Smooth muscle cell (in vitro differentiated cells): Measurements from ENCODE around the gene RABGEF1. TPM values are rescaled to one million over a fixed set of nuclear protein-coding genes. Genes with fewer than 3 reads are reported as not detected.

ENCODE experiments used
- DNase-seq: peaks from one replicate; lab custom pipeline; 2025; ENCODE audit not compliant: unreplicated experiment; lab: John Stamatoyannopoulos, UW
- H2AFZ ChIP-seq: fragments of 200-600 bp; sonication (generic); 2 replicates; pipeline ENCODE4 v1.6.0; 2016; ENCODE audit warnings: antibody characterized with exemption, low read depth, mild to moderate bottlenecking
- H3F3A ChIP-seq: fragments of 200-600 bp; sonication (generic); 2 replicates; pipeline ENCODE4 v1.6.0; 2017; ENCODE audit warnings: antibody characterized with exemption, low read depth
- H3K27ac ChIP-seq: fragments of 200-600 bp; sonication (generic); 2 replicates; pipeline ENCODE4 v1.5.1; 2016; ENCODE audit warnings: low read depth, mild to moderate bottlenecking
- H3K27me3 ChIP-seq: fragments of 200-600 bp; sonication (generic); 2 replicates; pipeline ENCODE4 v1.6.1; 2016; ENCODE audit warnings: low read depth, mild to moderate bottlenecking
- H3K36me3 ChIP-seq: fragments of 200-600 bp; sonication (generic); 2 replicates; pipeline ENCODE4 v1.5.1; 2016; ENCODE audit warnings: low read depth
- H3K4me1 ChIP-seq: fragments of 200-600 bp; sonication (generic); 2 replicates; pipeline ENCODE4 v1.5.1; 2016; ENCODE audit warnings: low read depth
- H3K4me2 ChIP-seq: fragments of 200-600 bp; sonication (generic); 2 replicates; pipeline ENCODE4 v1.6.0; 2016; ENCODE audit warnings: mild to moderate bottlenecking
- H3K4me3 ChIP-seq: fragments of 200-600 bp; sonication (generic); 2 replicates; pipeline ENCODE4 v1.5.1; 2016; ENCODE audit warnings: mild to moderate bottlenecking
- H3K79me2 ChIP-seq: fragments of 200-600 bp; sonication (generic); 2 replicates; pipeline ENCODE4 v1.6.0; 2016; ENCODE audit warnings: low read depth, mild to moderate bottlenecking
- H3K9ac ChIP-seq: fragments of 200-600 bp; sonication (generic); 2 replicates; pipeline ENCODE4 v1.6.0; 2016; ENCODE audit warnings: low read depth
- H3K9me3 ChIP-seq: fragments of 200-600 bp; sonication (generic); replicated peaks from 2 replicates; pipeline ENCODE4 v1.5.1; 2016; ENCODE audit warnings: low read depth
- H4K20me1 ChIP-seq: fragments of 200-600 bp; sonication (generic); 2 replicates; pipeline ENCODE4 v1.6.0; 2016; ENCODE audit warnings: low read depth
- WGBS: methylation state at CpG from one replicate; pipeline ENCODE4 v1.1.7; 2016; ENCODE audit warnings: low lambda C conversion rate; 5-methylcytosine and 5-hydroxymethylcytosine counted together
- polyA plus RNA-seq: library from polyadenylated mRNA; unstranded; fragments of >200 nt; fragmentation: Nextera tagmentation; extraction: Ambion mirVana; gene quantifications from 2 replicates; pipeline ENCODE4 v1.2.1, GENCODE V29; 2016
- total RNA-seq: library from RNA; depleted of rRNA; stranded (reverse); fragments of >200 nt; gene quantifications from 2 replicates; pipeline ENCODE4 v1.2.3, GENCODE V29; 2014
- TF ChIP-seq, protein P1 (sequence below): fragments of 200-600 bp; sonication (generic); IDR thresholded peaks from 2 replicates; pipeline ENCODE4 v1.5.1; 2017; ENCODE audit warnings: borderline replicate concordance, mild to moderate bottlenecking, antibody characterized with exemption; ENCODE audit not compliant: insufficient read depth, poor library complexity, severe bottlenecking

Gene RABGEF1
- total and polyA plus RNA-seq, 2 experiments from 2014 or later = 18.8 to 34.9 TPM

- H3K4me3 ChIP-seq = no peak overlapping the region
- H3K27me3 ChIP-seq = no peaks in the 10 kb centered on the region
- TF ChIP-seq, protein P1, sequence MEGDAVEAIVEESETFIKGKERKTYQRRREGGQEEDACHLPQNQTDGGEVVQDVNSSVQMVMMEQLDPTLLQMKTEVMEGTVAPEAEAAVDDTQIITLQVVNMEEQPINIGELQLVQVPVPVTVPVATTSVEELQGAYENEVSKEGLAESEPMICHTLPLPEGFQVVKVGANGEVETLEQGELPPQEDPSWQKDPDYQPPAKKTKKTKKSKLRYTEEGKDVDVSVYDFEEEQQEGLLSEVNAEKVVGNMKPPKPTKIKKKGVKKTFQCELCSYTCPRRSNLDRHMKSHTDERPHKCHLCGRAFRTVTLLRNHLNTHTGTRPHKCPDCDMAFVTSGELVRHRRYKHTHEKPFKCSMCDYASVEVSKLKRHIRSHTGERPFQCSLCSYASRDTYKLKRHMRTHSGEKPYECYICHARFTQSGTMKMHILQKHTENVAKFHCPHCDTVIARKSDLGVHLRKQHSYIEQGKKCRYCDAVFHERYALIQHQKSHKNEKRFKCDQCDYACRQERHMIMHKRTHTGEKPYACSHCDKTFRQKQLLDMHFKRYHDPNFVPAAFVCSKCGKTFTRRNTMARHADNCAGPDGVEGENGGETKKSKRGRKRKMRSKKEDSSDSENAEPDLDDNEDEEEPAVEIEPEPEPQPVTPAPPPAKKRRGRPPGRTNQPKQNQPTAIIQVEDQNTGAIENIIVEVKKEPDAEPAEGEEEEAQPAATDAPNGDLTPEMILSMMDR = no peak
- H3K4me2 ChIP-seq = peak overlapping the region; percentile 48
- H3K27ac ChIP-seq = peak overlapping the region; percentile 96
- H3K9me3 ChIP-seq = no peaks in the 10 kb centered on the region
- H3K4me1 ChIP-seq = peaks cover 14% of the 10 kb centered on the region
- peak overlapping the region; percentile 32 for H3K9ac ChIP-seq
- H4K20me1 ChIP-seq = no peaks in the 10 kb centered on the region
- no peaks in the 10 kb centered on the region for H3F3A ChIP-seq
- H3K79me2 ChIP-seq = no peaks in the 10 kb centered on the region
- WGBS = 38% methylated on average over 9 of the region's 9 CpGs
- H2AFZ ChIP-seq = peak overlapping the region; percentile 96
- no peak for DNase-seq
- no peaks in the 10 kb centered on the region for H3K36me3 ChIP-seq
These were observed 107.6 kb downstream of the RABGEF1 start for GRCh38 chr7:66847879-66848790.

DNA sequence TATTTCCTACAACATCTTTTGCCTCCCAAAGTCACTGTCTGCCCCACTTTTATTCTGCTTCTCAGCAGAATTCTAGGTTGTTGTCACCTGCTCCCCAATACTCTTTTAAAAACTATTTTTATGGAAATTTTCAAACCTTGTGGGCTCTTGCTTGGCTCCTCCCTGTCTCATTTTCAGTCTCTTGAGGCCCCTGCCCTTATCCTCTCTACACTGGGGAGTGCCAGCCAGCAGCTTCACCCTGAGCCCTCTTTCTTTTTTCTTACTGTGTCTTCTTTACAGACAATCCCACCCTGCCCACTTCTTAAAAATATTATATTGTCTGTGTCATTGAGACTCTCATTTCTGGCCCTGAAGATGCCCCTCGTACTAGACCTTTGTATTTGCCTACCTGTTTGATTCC lies 118.8 kb downstream of the RABGEF1 start:
- Histone ChIP-seq H2AFZ (no peak overlapping the region), H3K9ac (no peak overlapping the region), H4K20me1 (no peaks in the 10 kb centered on the region), H3K4me2 (no peak overlapping the region), H3K79me2 (no peaks in the 10 kb centered on the region), H3K27me3 (no peaks in the 10 kb centered on the region), H3K27ac (no peak overlapping the region), H3K36me3 (no peaks in the 10 kb centered on the region), H3K9me3 (no peaks in the 10 kb centered on the region), H3K4me1 (no peaks in the 10 kb centered on the region), H3F3A (no peaks in the 10 kb centered on the region), H3K4me3 (no peak overlapping the region)
- TF ChIP-seq, protein P1 = no peak
- 94% methylated on average over 1 of the region's 1 CpG for WGBS
- DNase-seq = no peak

DNA sequence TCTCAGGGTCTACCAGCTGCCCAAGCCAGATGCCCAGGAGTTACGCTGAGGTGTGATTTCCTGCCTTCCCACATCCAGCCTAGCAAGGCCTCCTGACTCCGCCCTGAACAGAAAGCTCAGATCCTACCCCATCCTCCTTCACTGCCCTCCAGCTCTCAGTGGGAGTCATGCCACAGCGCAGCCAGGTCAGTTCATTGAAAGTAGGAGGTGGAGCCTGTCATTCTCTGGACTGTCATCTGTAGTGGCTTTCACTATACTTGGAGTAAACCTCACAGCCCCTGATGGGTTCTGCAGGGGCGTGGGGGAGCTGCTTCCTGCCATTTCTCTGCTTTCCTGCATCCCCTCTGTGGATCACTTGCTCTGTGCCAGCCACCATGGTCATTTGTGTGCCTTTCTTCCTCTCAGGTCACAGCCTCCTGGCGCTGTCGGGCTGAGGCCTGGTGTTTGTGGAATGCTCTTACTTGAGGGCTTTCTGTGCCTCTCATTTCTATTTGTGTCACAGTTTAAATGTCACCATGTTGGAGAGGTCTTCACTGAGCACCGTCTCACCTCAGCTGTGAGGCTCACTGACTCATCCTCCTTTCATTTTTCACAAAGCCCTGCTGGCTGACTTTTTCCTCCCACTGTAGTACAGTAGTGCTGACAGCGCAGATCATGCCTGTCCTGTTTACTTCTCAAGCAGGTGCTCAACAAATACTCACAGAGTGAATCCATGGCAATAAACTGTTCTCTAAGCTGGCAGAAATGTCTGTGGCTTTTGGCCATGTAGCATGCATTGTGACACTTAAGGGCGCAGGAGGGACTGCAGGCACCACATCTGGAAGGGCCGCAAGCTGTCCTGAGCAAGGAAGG lies 119.5 kb downstream of the RABGEF1 start:
- 84% methylated on average over 10 of the region's 10 CpGs for WGBS
- Histone ChIP-seq H3K36me3 (no peaks in the 10 kb centered on the region), H3K9me3 (no peaks in the 10 kb centered on the region), H3K27me3 (no peaks in the 10 kb centered on the region), H3K9ac (no peak overlapping the region), H3K4me2 (no peak overlapping the region), H3K4me1 (no peaks in the 10 kb centered on the region), H3K79me2 (no peaks in the 10 kb centered on the region), H3K4me3 (no peak overlapping the region), H3F3A (no peaks in the 10 kb centered on the region), H4K20me1 (no peaks in the 10 kb centered on the region), H2AFZ (no peak overlapping the region), H3K27ac (peak overlapping the region; percentile 56)
- TF ChIP-seq, protein P1 = no peak
- DNase-seq = no peak
